Tibial nerve (tissue), 4 donors: ENCODE data around the gene PLCG2.

ENCODE experiments used
- EP300 ChIP-seq, 2 donors: sonication (generic); formaldehyde crosslinking; IDR thresholded peaks; one replicate each; pipeline ENCODE4 v1.6.1; 2017; ENCODE audit warnings: antibody characterized with exemption in 2 of 2, mild to moderate bottlenecking in 1 of 2
- POLR2A ChIP-seq, 2 donors: fragments of 450-650 bp; IDR thresholded peaks; one replicate each; pipeline ENCODE4 v1.6.1; 2017; ENCODE audit warnings: antibody characterized with exemption in 2 of 2, mild to moderate bottlenecking in 2 of 2, moderate library complexity in 2 of 2
- TF ChIP-seq, protein P1 (sequence below), 5 experiments: fragments of 200-600 bp in 3 of 5; fragments of 450-650 bp in 2 of 5; sonication (generic) in 3 of 5; IDR thresholded peaks; one replicate each; pipeline ENCODE4 v1.5.1; 2016 to 2019; ENCODE audit warnings: antibody characterized with exemption in 5 of 5, mild to moderate bottlenecking in 3 of 5, moderate library complexity in 2 of 5

DNA sequence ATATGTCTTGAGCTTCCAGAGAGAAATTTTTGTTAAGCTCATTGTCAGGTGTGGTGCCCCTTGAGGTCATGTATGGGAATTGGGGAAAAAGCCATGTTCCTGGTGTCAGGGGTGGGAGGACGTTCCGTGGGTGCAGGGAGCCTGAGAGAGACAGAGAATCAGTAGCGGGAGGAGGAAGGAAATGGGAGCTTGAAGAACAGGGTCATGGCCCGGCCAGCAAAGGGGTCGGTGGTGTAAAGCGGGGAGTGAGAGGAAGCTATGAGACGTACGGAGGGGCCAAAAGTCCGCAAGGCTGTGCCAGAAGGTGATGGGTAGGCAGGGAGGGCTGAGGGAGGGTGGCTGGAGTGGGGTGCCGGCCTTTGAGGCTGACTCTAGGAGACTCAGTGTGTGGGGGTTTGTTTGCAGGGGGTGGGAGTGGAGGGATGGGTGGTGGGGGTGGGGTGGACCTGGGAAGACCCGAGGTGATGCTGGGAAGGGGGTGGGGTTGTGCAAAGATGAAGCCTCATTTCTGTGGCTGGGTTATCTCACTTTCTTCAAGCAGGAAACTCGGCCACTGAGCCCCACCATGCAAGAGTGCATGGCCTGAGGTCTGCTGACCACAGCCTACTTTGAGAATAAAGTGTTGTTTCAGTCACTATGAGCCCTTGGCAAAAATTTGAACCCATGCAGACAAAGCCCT, 63.6 kb downstream of the PLCG2 start:
- TF ChIP-seq, protein P1, sequence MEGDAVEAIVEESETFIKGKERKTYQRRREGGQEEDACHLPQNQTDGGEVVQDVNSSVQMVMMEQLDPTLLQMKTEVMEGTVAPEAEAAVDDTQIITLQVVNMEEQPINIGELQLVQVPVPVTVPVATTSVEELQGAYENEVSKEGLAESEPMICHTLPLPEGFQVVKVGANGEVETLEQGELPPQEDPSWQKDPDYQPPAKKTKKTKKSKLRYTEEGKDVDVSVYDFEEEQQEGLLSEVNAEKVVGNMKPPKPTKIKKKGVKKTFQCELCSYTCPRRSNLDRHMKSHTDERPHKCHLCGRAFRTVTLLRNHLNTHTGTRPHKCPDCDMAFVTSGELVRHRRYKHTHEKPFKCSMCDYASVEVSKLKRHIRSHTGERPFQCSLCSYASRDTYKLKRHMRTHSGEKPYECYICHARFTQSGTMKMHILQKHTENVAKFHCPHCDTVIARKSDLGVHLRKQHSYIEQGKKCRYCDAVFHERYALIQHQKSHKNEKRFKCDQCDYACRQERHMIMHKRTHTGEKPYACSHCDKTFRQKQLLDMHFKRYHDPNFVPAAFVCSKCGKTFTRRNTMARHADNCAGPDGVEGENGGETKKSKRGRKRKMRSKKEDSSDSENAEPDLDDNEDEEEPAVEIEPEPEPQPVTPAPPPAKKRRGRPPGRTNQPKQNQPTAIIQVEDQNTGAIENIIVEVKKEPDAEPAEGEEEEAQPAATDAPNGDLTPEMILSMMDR (IDR thresholded peaks at IDR 0.05): no peak
- no peak for TF ChIP-seq POLR2A (IDR thresholded peaks at IDR 0.05)
- TF ChIP-seq EP300 (IDR thresholded peaks at IDR 0.05): no peak
